ENCODE measurements around the gene AP1S3.

- TF ChIP-seq CTCF (IDR thresholded peaks at IDR 0.05): no peak
- TF ChIP-seq POLR2AphosphoS5 (IDR thresholded peaks at IDR 0.05): no peak
Measured at GRCh38 chr2:223782629-223783028, 54.8 kb downstream of the AP1S3 start.
